IMR-90 (cell line): ENCODE results near the gene UBLCP1. TPM values are rescaled to one million over a fixed set of nuclear protein-coding genes. Genes with fewer than 3 reads are reported as not detected.

Experiments used
- ATAC-seq: fragments of 200-7000 bp; cut with Tn5 transposase; 2 replicates; pipeline ENCODE4 v1.9.1; 2020; ENCODE audit warnings: low read depth, mild to moderate bottlenecking, moderate library complexity
- BruUV-seq: library from RNA; stranded (reverse); fragments of 400-500 nt; replicated peaks from 2 replicates; lab custom pipeline; 2021; lab: Mats Ljungman, UMichigan
- CTCF ChIA-PET: fragments of 300-600 bp; formaldehyde crosslinking; extraction: SDS; loops from one replicate; lab custom pipeline; 2021; ENCODE audit warnings: antibody characterized with exemption; lab: Yijun Ruan, JAX
- POLR2A ChIA-PET: fragments of 300-600 bp; sonication (Branson Sonifier 250); formaldehyde crosslinking; loops from one replicate; lab custom pipeline; 2022; ENCODE audit warnings: antibody characterized with exemption; ENCODE audit not compliant: unreplicated experiment; lab: Charles Lee
- DNase-seq: peaks from one replicate; pipeline ENCODE4 v3.0.0; 2013
- H2AFZ ChIP-seq: replicated peaks from 2 replicates; pipeline ENCODE3; 2013; ENCODE audit warnings: low read length, mild to moderate bottlenecking; ENCODE audit not compliant: poor library complexity
- H2AK5ac ChIP-seq: 2 replicates; pipeline ENCODE4 v1.6.1; 2013; ENCODE audit warnings: low read depth, low read length, inconsistent platforms
- H2AK9ac ChIP-seq: replicated peaks from 2 replicates; pipeline ENCODE3; 2013; ENCODE audit warnings: mild to moderate bottlenecking, low read depth, low read length, moderate library complexity; ENCODE audit not compliant: poor library complexity
- H2BK120ac ChIP-seq: 2 replicates; pipeline ENCODE4 v1.6.1; 2013; ENCODE audit warnings: low read depth, low read length, inconsistent platforms
- H2BK15ac ChIP-seq: 3 replicates; pipeline ENCODE4 v1.6.1; 2013; ENCODE audit warnings: low read depth, low read length, inconsistent platforms
- H2BK20ac ChIP-seq: 2 replicates; pipeline ENCODE4 v1.6.1; 2013; ENCODE audit warnings: low read depth, mild to moderate bottlenecking, inconsistent platforms, low read length, moderate library complexity
- H2BK5ac ChIP-seq: 2 replicates; pipeline ENCODE4 v1.6.1; 2013; ENCODE audit warnings: mild to moderate bottlenecking, low read depth, low read length, inconsistent platforms; ENCODE audit not compliant: poor library complexity, severe bottlenecking
- H3K14ac ChIP-seq: replicated peaks from 2 replicates; pipeline ENCODE4 v1.6.1; 2013; ENCODE audit warnings: low read depth, low read length, inconsistent platforms
- H3K18ac ChIP-seq: 2 replicates; pipeline ENCODE4 v1.6.1; 2013; ENCODE audit warnings: low read depth, low read length, control low read depth
- H3K23ac ChIP-seq: 2 replicates; pipeline ENCODE4 v1.6.1; 2013; ENCODE audit warnings: low read depth, low read length, inconsistent platforms
- H3K27ac ChIP-seq: 2 replicates; pipeline ENCODE4 v1.5.1; 2013; ENCODE audit warnings: mild to moderate bottlenecking, control low read depth, low read length; ENCODE audit not compliant: insufficient read depth
- H3K27me3 ChIP-seq: 2 replicates; pipeline ENCODE4 v1.6.1; 2013; ENCODE audit warnings: low read length; ENCODE audit not compliant: control insufficient read depth, insufficient read depth
- H3K36me3 ChIP-seq: 2 replicates; pipeline ENCODE4 v1.6.1; 2013; ENCODE audit warnings: low read length, mixed read lengths; ENCODE audit not compliant: control insufficient read depth, insufficient read depth
- H3K4ac ChIP-seq: 2 replicates; pipeline ENCODE4 v1.6.1; 2013; ENCODE audit warnings: low read depth, low read length, inconsistent platforms
- H3K4me1 ChIP-seq: 2 replicates; pipeline ENCODE4 v1.6.1; 2013; ENCODE audit warnings: low read length, mixed read lengths; ENCODE audit not compliant: control insufficient read depth, insufficient read depth
- H3K4me2 ChIP-seq: 2 replicates; pipeline ENCODE4 v1.6.1; 2013; ENCODE audit warnings: low read depth, mild to moderate bottlenecking, control low read depth, low read length, moderate library complexity
- H3K4me3 ChIP-seq: 2 replicates; pipeline ENCODE4 v1.5.1; 2013; ENCODE audit warnings: low read depth, mild to moderate bottlenecking, control low read depth, low read length, moderate library complexity; ENCODE audit not compliant: insufficient read depth
- H3K56ac ChIP-seq: 2 replicates; pipeline ENCODE4 v1.6.1; 2013; ENCODE audit warnings: low read length, inconsistent platforms; ENCODE audit not compliant: insufficient read depth; ENCODE audit errors: extremely low read depth
- H3K79me1 ChIP-seq, 2 experiments: 2 replicates each; pipeline ENCODE4 v1.6.1; 2013; ENCODE audit warnings: low read length in 2 of 2, inconsistent platforms in 1 of 2, low read depth in 1 of 2
- H3K9ac ChIP-seq: 2 replicates; pipeline ENCODE4 v1.6.1; 2013; ENCODE audit warnings: low read depth, low read length, control low read depth
- H3K9me1 ChIP-seq: 2 replicates; pipeline ENCODE4 v1.6.1; 2013; ENCODE audit warnings: low read length, inconsistent platforms; ENCODE audit not compliant: insufficient read depth
- H3K9me3 ChIP-seq: 2 replicates; pipeline ENCODE4 v1.6.1; 2013; ENCODE audit warnings: low read length; ENCODE audit not compliant: control insufficient read depth, insufficient read depth
- H4K20me1 ChIP-seq: 2 replicates; pipeline ENCODE4 v1.6.1; 2013; ENCODE audit warnings: low read length, inconsistent platforms; ENCODE audit not compliant: insufficient read depth
- H4K5ac ChIP-seq: 2 replicates; pipeline ENCODE4 v1.6.1; 2013; ENCODE audit warnings: mild to moderate bottlenecking, low read depth, low read length, control low read depth
- H4K8ac ChIP-seq, 2 experiments: 2 replicates each; pipeline ENCODE4 v1.6.1; 2013; ENCODE audit warnings: low read depth in 2 of 2, low read length in 2 of 2, control low read depth in 1 of 2, inconsistent platforms in 1 of 2
- H4K91ac ChIP-seq: 2 replicates; pipeline ENCODE4 v1.6.1; 2013; ENCODE audit warnings: low read depth, low read length, inconsistent platforms; ENCODE audit not compliant: insufficient read depth
- BHLHE40 ChIP-seq: fragments of 150-350 bp; IDR thresholded peaks from 2 replicates; pipeline ENCODE4 v1.6.1; 2016; ENCODE audit warnings: mild to moderate bottlenecking, low read depth, low read length
- CEBPB ChIP-seq: IDR thresholded peaks from 2 replicates; pipeline ENCODE4 v1.6.1; 2012; ENCODE audit warnings: low read depth, low read length, improper control_type of control experiment
- CHD1 ChIP-seq: IDR thresholded peaks from 2 replicates; pipeline ENCODE4 v1.6.1; 2012; ENCODE audit warnings: low read depth, low read length, improper control_type of control experiment
- CTCF ChIP-seq: conservative IDR thresholded peaks from 2 replicates; pipeline ENCODE4 v1.5.1; 2012; ENCODE audit warnings: mild to moderate bottlenecking, low read depth, low read length, improper control_type of control experiment
- FOS ChIP-seq: fragments of 150-350 bp; IDR thresholded peaks from 2 replicates; pipeline ENCODE4 v1.6.1; 2016; ENCODE audit warnings: low read depth, low read length
- MAZ ChIP-seq: IDR thresholded peaks from 2 replicates; pipeline ENCODE4 v1.6.1; 2012; ENCODE audit warnings: low read depth, mild to moderate bottlenecking, low read length, improper control_type of control experiment, moderate library complexity, borderline replicate concordance
- MXI1 ChIP-seq: IDR thresholded peaks from 2 replicates; pipeline ENCODE4 v1.6.1; 2012; ENCODE audit warnings: low read depth, mild to moderate bottlenecking, low read length, moderate library complexity, borderline replicate concordance
- POLR2A ChIP-seq: IDR thresholded peaks from 2 replicates; pipeline ENCODE4 v1.6.1; 2012; ENCODE audit warnings: mild to moderate bottlenecking, low read depth, low read length
- RAD21 ChIP-seq: IDR thresholded peaks from 2 replicates; pipeline ENCODE4 v1.6.1; 2012; ENCODE audit warnings: low read length, improper control_type of control experiment
- RCOR1 ChIP-seq: IDR thresholded peaks from 2 replicates; pipeline ENCODE4 v1.6.1; 2012; ENCODE audit warnings: mild to moderate bottlenecking, low read length, improper control_type of control experiment; ENCODE audit not compliant: insufficient replicate concordance
- SMC3 ChIP-seq: fragments of 150-350 bp; IDR thresholded peaks from 2 replicates; pipeline ENCODE4 v1.6.1; 2016; ENCODE audit warnings: low read depth, mild to moderate bottlenecking, antibody characterized with exemption, low read length, moderate library complexity
- WGBS, 2 experiments: methylation state at CpG; one replicate each; pipeline versions ENCODE4 v1.1.5 to v1.1.7; 2013; ENCODE audit warnings: missing lambda C conversion rate in 2 of 2; ENCODE audit not compliant: insufficient read length in 1 of 2; ENCODE audit errors: extremely low coverage in 2 of 2; 5-methylcytosine and 5-hydroxymethylcytosine counted together
- dilution Hi-C: fragments of 300-500 bp; cut with HindIII; formaldehyde crosslinking; loops from one replicate; pipeline ENCODE4 v1.14.3; 2018; ENCODE audit warnings: low sequenced_read_pairs; ENCODE audit not compliant: unreplicated experiment
- in situ Hi-C: fragments of 300-500 bp; cut with MboI; formaldehyde crosslinking; loops from 3 replicates; pipeline ENCODE4 v1.14.3; 2019; ENCODE audit warnings: low sequenced_read_pairs, inconsistent platforms, mixed read lengths
- intact Hi-C: fragments of 100-400 bp; cut with micrococcal nuclease; formaldehyde crosslinking; loops from 2 replicates; pipeline ENCODE4 v1.10.0; 2022
- polyA plus RNA-seq, 3 experiments: library from polyadenylated mRNA; depleted of rRNA; stranded (reverse); fragments of >200 nt; gene quantifications; 2 replicates each; pipeline ENCODE4 v1.2.3, GENCODE V29; 2012; ENCODE audit warnings: low replicate concordance in 1 of 3
- total RNA-seq: library from RNA; depleted of rRNA; stranded (reverse); fragments of >200 nt; gene quantifications from 2 replicates; pipeline ENCODE4 v1.2.3, GENCODE V29; 2012

UBLCP1 gene
- total and polyA plus RNA-seq, 2 of the 4 experiments (the other 2 are of a cell fraction): 11.7 to 17.5 TPM

- TF ChIP-seq SMC3: no peak
Measured at GRCh38 chr5:159330131-159330800, 67.2 kb downstream of the UBLCP1 start, which contains the start of gene IL12B (continued).

- no peaks in the 10 kb centered on the region for H3K9me3 ChIP-seq
- peak overlapping the region; percentile 38; the same call in 1 of the 2 replicates for H3K23ac ChIP-seq
- peak overlapping the region; percentile 89 for H2AFZ ChIP-seq
- no peaks in the 10 kb centered on the region for H3K27me3 ChIP-seq
- H3K4me3 ChIP-seq: peak overlapping the region; percentile 39
- no peaks in the 10 kb centered on the region for H3K36me3 ChIP-seq
- TF ChIP-seq BHLHE40: no peak
- TF ChIP-seq CTCF: peak; percentile 48
- TF ChIP-seq FOS: no peak
- 0 out of 2 replicates have a peak, but pooled peaks have one; percentile 28 for TF ChIP-seq RAD21
- no peak; the same call in 1 of the 2 replicates for TF ChIP-seq MAZ
- TF ChIP-seq CHD1: no peak
- TF ChIP-seq RCOR1: no peak
- TF ChIP-seq MXI1: no peak
- TF ChIP-seq POLR2A: no peak
- TF ChIP-seq CEBPB: no peak
- intact Hi-C loops: loop anchor here (1.0 to 5.0 kb wide), 3 partner anchors 586 to 656 kb away; partner anchors contain the start of gene ADRA1B
- in situ Hi-C loops: no loop called here
- peak overlapping the region; percentile 38; the same call in 1 of the 2 replicates for H2BK20ac ChIP-seq
- H4K5ac ChIP-seq: no peak overlapping the region
- no peak overlapping the region for H2AK9ac ChIP-seq
- dilution Hi-C loops: no loop called here
- no peaks in the 10 kb centered on the region for H4K20me1 ChIP-seq
- peaks cover 4% of the 10 kb centered on the region; the same call in 1 of the 2 replicates for H3K4me1 ChIP-seq
- no peak overlapping the region for H2BK5ac ChIP-seq
- H3K14ac ChIP-seq: no peak overlapping the region
- peaks cover 15% of the 10 kb centered on the region for H3K9me1 ChIP-seq
- peak overlapping the region; percentile 46 for H3K4ac ChIP-seq
- H3K9ac ChIP-seq: peak overlapping the region; percentile 14; the same call in 1 of the 2 replicates
- no TSS peak for BruUV-seq
- peak overlapping the region; percentile 41 for H3K4me2 ChIP-seq
- ATAC-seq (peak; percentile 68), DNase-seq (peak; percentile 19)
- POLR2A ChIA-PET: no interaction called here
- H4K8ac ChIP-seq: peak overlapping the region; percentile 22 to 56; a peak in 2 of 4 replicates
- peak overlapping the region; percentile 60; the same call in 1 of the 2 replicates for H2AK5ac ChIP-seq
- no peak overlapping the region; the same call in 1 of the 2 replicates for H3K27ac ChIP-seq
- no peak overlapping the region for H3K56ac ChIP-seq
- H2BK15ac ChIP-seq: no peak overlapping the region; the same call in 2 of the 3 replicates
- CTCF ChIA-PET: interaction anchor here (0.8 to 1.3 kb wide), 3 partner anchors 10 to 21 kb away, joined by 3 to 5 read pairs (median 3); no protein-coding TSS in a partner anchor
- no peak overlapping the region; the same call in 1 of the 2 replicates for H3K18ac ChIP-seq
- 4% methylated on average over 20 of the region's 50 CpGs; no CpG with 5 or more reads in 1 of the 2 experiments for WGBS, 2 experiments
- H3K79me1 ChIP-seq: no peaks in the 10 kb centered on the region
- H2BK120ac ChIP-seq: peak overlapping the region; percentile 42
- peak overlapping the region; percentile 2; the same call in 1 of the 2 replicates for H4K91ac ChIP-seq
Measured at GRCh38 chr5:159331093-159331973, 68.2 kb downstream of the UBLCP1 start.
